Chondrocyte (in vitro differentiated cells): ENCODE measurements around the gene EFTUD2. TPM values are rescaled to one million over a fixed set of nuclear protein-coding genes. Genes with fewer than 3 reads are reported as not detected.

Experiments
- DNase-seq: peaks from one replicate; pipeline ENCODE4 v3.0.0; 2021; ENCODE audit warnings: mixed read lengths, low spot score
- H3K27ac Mint-ChIP-seq: one replicate; pipeline ENCODE4 v1.8.0; 2021; ENCODE audit warnings: mild to moderate bottlenecking, moderate library complexity, mixed read lengths; ENCODE audit not compliant: unreplicated experiment
- H3K27me3 Mint-ChIP-seq: 2 replicates; pipeline ENCODE4 v1.8.0; 2021; ENCODE audit warnings: low read depth, mixed read lengths
- H3K36me3 Mint-ChIP-seq: 2 replicates; pipeline ENCODE4 v1.8.0; 2021; ENCODE audit warnings: low read depth, mixed read lengths
- H3K4me1 Mint-ChIP-seq: 2 replicates; pipeline ENCODE4 v1.8.0; 2021; ENCODE audit warnings: low read depth, mild to moderate bottlenecking, mixed read lengths
- H3K4me3 Mint-ChIP-seq: one replicate; pipeline ENCODE4 v1.8.0; 2021; ENCODE audit warnings: mild to moderate bottlenecking, moderate library complexity, mixed read lengths; ENCODE audit not compliant: unreplicated experiment
- H3K9me3 Mint-ChIP-seq: 2 replicates; pipeline ENCODE4 v1.8.0; 2021; ENCODE audit warnings: low read depth, mixed read lengths
- microRNA-seq: library from miRNA; unstranded; fragments of <30 nt; microRNA quantifications from one replicate; pipeline ENCODE4 v1.2.0, GENCODE V29; 2020; ENCODE audit warnings: borderline number of aligned reads
- total RNA-seq: library from RNA; stranded (reverse); gene quantifications from 3 replicates; pipeline ENCODE4 v1.2.1, GENCODE V29; 2021
- TF ChIP-seq, protein P1 (sequence below): fragments of 200-600 bp; sonication (generic); IDR thresholded peaks from 2 replicates; pipeline ENCODE4 v1.5.0; 2021; ENCODE audit warnings: antibody characterized with exemption, mild to moderate bottlenecking, moderate library complexity

EFTUD2 gene
- total RNA-seq, 1 donor from 2014 or later, result 71.9 TPM

DNA sequence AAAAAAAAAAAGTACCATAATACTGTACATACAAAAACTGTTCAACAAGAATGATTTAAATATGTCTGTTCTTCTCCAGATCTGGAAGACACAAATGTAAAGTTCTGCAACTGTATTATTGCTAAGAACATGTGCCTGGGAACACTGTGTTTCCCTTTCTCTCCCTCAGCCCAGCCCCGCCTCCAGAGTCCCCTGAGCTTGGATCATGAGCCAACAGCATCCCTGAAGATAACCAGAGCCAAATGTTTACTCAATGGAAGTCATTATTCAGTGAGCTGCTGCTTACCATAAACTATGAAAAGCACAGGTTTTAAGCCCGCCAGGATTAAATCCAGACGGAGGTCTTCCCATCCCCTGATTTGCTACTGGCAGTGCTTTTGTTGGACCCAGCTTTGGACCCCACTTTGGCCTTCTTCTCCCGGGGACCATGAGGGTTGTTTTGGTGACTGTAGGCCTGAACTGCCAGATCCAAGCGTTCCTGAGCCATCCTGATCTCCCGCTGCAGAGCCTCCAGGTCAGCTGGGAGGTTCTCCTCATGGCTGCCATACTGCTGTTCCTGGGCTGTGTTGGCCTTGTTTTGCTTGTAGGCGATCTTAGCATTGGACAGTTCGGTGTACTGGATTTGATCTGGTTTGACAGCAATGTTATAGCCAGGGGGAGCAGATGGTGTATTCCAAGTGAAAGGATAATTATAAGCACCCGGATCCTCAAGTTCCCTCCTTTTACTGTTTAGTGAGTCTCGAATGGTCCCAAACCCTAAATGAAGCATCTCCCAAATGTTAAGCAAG is 94.7 kb downstream of the EFTUD2 start:
- H3K9me3 Mint-ChIP-seq, result no peaks in the 10 kb centered on the region
- no peak overlapping the region for H3K4me3 Mint-ChIP-seq
- peak overlapping the region; percentile 71 for H3K27ac Mint-ChIP-seq
- H3K27me3 Mint-ChIP-seq, result no peaks in the 10 kb centered on the region
- no peak for DNase-seq
- H3K36me3 Mint-ChIP-seq, result peaks cover 16% of the 10 kb centered on the region
- H3K4me1 Mint-ChIP-seq, result peaks cover 53% of the 10 kb centered on the region
- TF ChIP-seq, protein P1, sequence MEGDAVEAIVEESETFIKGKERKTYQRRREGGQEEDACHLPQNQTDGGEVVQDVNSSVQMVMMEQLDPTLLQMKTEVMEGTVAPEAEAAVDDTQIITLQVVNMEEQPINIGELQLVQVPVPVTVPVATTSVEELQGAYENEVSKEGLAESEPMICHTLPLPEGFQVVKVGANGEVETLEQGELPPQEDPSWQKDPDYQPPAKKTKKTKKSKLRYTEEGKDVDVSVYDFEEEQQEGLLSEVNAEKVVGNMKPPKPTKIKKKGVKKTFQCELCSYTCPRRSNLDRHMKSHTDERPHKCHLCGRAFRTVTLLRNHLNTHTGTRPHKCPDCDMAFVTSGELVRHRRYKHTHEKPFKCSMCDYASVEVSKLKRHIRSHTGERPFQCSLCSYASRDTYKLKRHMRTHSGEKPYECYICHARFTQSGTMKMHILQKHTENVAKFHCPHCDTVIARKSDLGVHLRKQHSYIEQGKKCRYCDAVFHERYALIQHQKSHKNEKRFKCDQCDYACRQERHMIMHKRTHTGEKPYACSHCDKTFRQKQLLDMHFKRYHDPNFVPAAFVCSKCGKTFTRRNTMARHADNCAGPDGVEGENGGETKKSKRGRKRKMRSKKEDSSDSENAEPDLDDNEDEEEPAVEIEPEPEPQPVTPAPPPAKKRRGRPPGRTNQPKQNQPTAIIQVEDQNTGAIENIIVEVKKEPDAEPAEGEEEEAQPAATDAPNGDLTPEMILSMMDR, result no peak

DNA sequence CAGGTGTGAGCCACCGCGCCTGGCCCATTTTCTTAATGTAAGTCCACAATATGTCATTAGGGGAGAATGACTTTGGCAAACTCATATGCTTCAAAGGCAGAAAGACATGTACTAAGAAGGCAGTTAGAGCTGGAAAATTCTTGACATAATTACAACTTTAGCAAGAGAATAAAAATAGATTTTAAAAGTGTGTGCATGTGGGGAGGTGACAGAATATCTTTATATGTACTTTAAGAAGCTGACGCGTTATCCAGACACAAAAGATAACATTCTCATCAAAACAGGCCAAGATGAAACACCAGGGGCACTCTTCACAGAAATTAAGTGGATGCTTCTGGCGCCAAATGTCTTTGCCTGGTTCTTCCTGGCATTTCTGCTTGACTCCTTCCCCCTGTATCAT is 97.4 kb downstream of the EFTUD2 start:
- no peak overlapping the region for H3K4me3 Mint-ChIP-seq
- no peaks in the 10 kb centered on the region for H3K27me3 Mint-ChIP-seq
- H3K9me3 Mint-ChIP-seq, result no peaks in the 10 kb centered on the region
- peaks cover 57% of the 10 kb centered on the region for H3K4me1 Mint-ChIP-seq
- TF ChIP-seq, protein P1, result peak; percentile 55
- peak overlapping the region; percentile 97 for H3K27ac Mint-ChIP-seq
- H3K36me3 Mint-ChIP-seq, result peaks cover 16% of the 10 kb centered on the region
- DNase-seq, result no peak

Small RNA genes lying within 50 kb of the gene (microRNA-seq; reads per million reads assigned to microRNA genes)
- gene MIR6783, result 3.9 reads per million

Other genes starting within 250 kb of the EFTUD2 start
- gene MEIOC, start 243.0 kb downstream of the EFTUD2 start, total RNA-seq, result 0.31 to 0.32 TPM (median 0.31 TPM) in 3 replicates
- gene CCDC43, start 209.7 kb downstream of the EFTUD2 start, total RNA-seq, result 13.5 to 24.1 TPM (median 15.9 TPM) in 3 replicates
- gene DBF4B, start 190.8 kb downstream of the EFTUD2 start, total RNA-seq, result 4.8 to 7.2 TPM (median 5.5 TPM) in 3 replicates
- 0.44 to 0.49 TPM (median 0.47 TPM) in 3 replicates for gene ADAM11, start 140.5 kb downstream of the EFTUD2 start, total RNA-seq
- 26.8 to 50.5 TPM (median 46.4 TPM) in 3 replicates for gene GJC1, start 69.2 kb downstream of the EFTUD2 start, total RNA-seq
- 0.82 to 0.97 TPM in 2 of 3 replicates, not detected in the other for gene HIGD1B, start 51.6 kb downstream of the EFTUD2 start, total RNA-seq
- 0.55 to 1.0 TPM in 2 of 3 replicates, not detected in the other for gene GFAP, start 16.1 kb upstream of the EFTUD2 start, total RNA-seq
- gene KIF18B, start 48.3 kb upstream of the EFTUD2 start, total RNA-seq, result 3.9 to 7.7 TPM (median 5.2 TPM) in 3 replicates
- 1.6 to 2.8 TPM (median 2.0 TPM) in 3 replicates for gene C1QL1, start 68.9 kb upstream of the EFTUD2 start, total RNA-seq
- 33.9 to 39.9 TPM (median 36.5 TPM) in 3 replicates for gene DCAKD, start 152.2 kb upstream of the EFTUD2 start, total RNA-seq
- 89.0 to 103 TPM (median 91.4 TPM) in 3 replicates for gene NMT1, start 161.9 kb upstream of the EFTUD2 start, total RNA-seq
- 123 to 135 TPM (median 128 TPM) in 3 replicates for gene PLCD3, start 233.1 kb upstream of the EFTUD2 start, total RNA-seq
- 4.7 to 6.8 TPM (median 5.6 TPM) in 3 replicates for gene ACBD4, start 236.2 kb upstream of the EFTUD2 start, total RNA-seq
- gene HEXIM1, start 249.0 kb upstream of the EFTUD2 start, total RNA-seq, result 35.9 to 41.0 TPM (median 36.4 TPM) in 3 replicates